HG03558 (cell line): ENCODE results near the gene AGPAT3.

ENCODE experiments used
- ATAC-seq: cut with Tn5 transposase; IDR thresholded peaks from one replicate; pipeline ENCODE4 v1.9.1; 2021; ENCODE audit warnings: moderate number of reproducible peaks; ENCODE audit not compliant: unreplicated experiment; ENCODE audit errors: extremely low read depth

Gene AGPAT3

GRCh38 chr21:43861706-43862105, 3.3 kb upstream of the AGPAT3 start:
- no peak for ATAC-seq

GRCh38 chr21:43864313-43864961, 586 bp upstream of the AGPAT3 start:
- no peak for ATAC-seq

- ATAC-seq: no peak
Observed at GRCh38 chr21:43865540-43866259, 677 bp downstream of the AGPAT3 start.

- ATAC-seq: no peak
Observed at GRCh38 chr21:43866260-43866629, 1.2 kb downstream of the AGPAT3 start.

- no peak for ATAC-seq
Observed at GRCh38 chr21:43866659-43867331, 1.8 kb downstream of the AGPAT3 start.

GRCh38 chr21:43867332-43867703, 2.3 kb downstream of the AGPAT3 start:
- ATAC-seq: no peak

- ATAC-seq: no peak
Observed at GRCh38 chr21:43867948-43868347, 2.9 kb downstream of the AGPAT3 start.

GRCh38 chr21:43868461-43868860, 3.4 kb downstream of the AGPAT3 start:
- no peak for ATAC-seq

- ATAC-seq: no peak
Observed at GRCh38 chr21:43869486-43870325, 4.7 kb downstream of the AGPAT3 start.

- ATAC-seq: no peak
Observed at GRCh38 chr21:43871487-43871886, 6.5 kb downstream of the AGPAT3 start.

GRCh38 chr21:43872531-43873197, 7.6 kb downstream of the AGPAT3 start:
- no peak for ATAC-seq

- no peak for ATAC-seq
Observed at GRCh38 chr21:43873673-43874072, 8.7 kb downstream of the AGPAT3 start.

- no peak for ATAC-seq
Observed at GRCh38 chr21:43874085-43874805, 9.2 kb downstream of the AGPAT3 start.

- ATAC-seq: no peak
Observed at GRCh38 chr21:43876605-43877004, 11.6 kb downstream of the AGPAT3 start.

- ATAC-seq: no peak
Observed at GRCh38 chr21:43877936-43878575, 13.0 kb downstream of the AGPAT3 start.

- no peak for ATAC-seq
Observed at GRCh38 chr21:43879348-43880110, 14.5 kb downstream of the AGPAT3 start.

GRCh38 chr21:43880111-43880985, 15.3 kb downstream of the AGPAT3 start:
- no peak for ATAC-seq
